GM23248 (cell line): ENCODE measurements around the gene KRTAP6-3.

Experiments
- EZH2 ChIP-seq: fragments of 200-600 bp; sonication (generic); IDR thresholded peaks from 2 replicates; pipeline ENCODE4 v1.6.1; 2018; ENCODE audit warnings: antibody characterized with exemption, mild to moderate bottlenecking; ENCODE audit not compliant: insufficient read depth, poor library complexity, severe bottlenecking
- EZH2phosphoT487 ChIP-seq: fragments of 200-600 bp; sonication (generic); IDR thresholded peaks from 2 replicates; pipeline ENCODE4 v1.6.1; 2018; ENCODE audit warnings: antibody characterized with exemption, moderate library complexity, mild to moderate bottlenecking, low read depth; ENCODE audit not compliant: insufficient read depth

DNA sequence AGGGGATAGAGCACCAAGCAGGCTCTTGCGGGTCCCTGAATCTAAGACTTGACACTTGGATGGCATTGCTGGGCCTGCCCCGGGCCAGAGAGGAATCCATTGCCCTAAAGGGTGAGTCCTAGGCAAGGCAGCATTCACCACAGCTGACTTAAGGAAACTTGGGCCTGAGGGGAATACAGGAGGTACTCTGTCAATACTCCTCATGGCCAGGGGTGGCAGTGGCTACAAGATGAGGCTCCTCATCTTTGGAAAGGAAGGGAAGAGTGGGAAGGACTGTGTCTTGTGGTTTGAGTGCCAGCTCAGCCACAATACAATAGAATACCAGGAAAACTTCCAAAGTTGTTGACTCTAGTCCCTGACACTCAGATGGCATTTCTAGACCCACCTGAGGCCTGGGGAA is 13.7 kb downstream of the KRTAP6-3 start:
- TF ChIP-seq EZH2 (no peak), EZH2phosphoT487 (no peak)
